Activated CD8-positive, alpha-beta T cell treated with anti-CD3 and anti-CD28 coated beads for 36 hours (primary cell): Measurements from ENCODE around the gene DMBT1. TPM values are rescaled to one million over a fixed set of nuclear protein-coding genes. Genes with fewer than 3 reads are reported as not detected.

ENCODE experiments used
- ATAC-seq: fragments of 200-7000 bp; cut with Tn5 transposase; one replicate; pipeline ENCODE4 v1.10.0; 2021; ENCODE audit warnings: mild to moderate bottlenecking, moderate library complexity
- CTCF ChIA-PET: fragments of 350-600 bp; sonication (Branson Sonifier 250); formaldehyde crosslinking; loops from one replicate; lab custom pipeline; 2021; ENCODE audit warnings: antibody characterized with exemption; lab: Charles Lee
- POLR2A ChIA-PET: fragments of 350-600 bp; sonication (Branson Sonifier 250); formaldehyde crosslinking; loops from one replicate; lab custom pipeline; 2021; ENCODE audit warnings: antibody characterized with exemption; lab: Charles Lee
- DNase-seq: peaks from one replicate; pipeline ENCODE4 v3.0.0-alpha.2; 2020
- H3K27ac Mint-ChIP-seq: one replicate; pipeline ENCODE4 v1.8.0; 2021; ENCODE audit warnings: mild to moderate bottlenecking, mixed read lengths
- H3K27me3 Mint-ChIP-seq: one replicate; pipeline ENCODE4 v1.8.0; 2021; ENCODE audit warnings: mixed read lengths
- H3K36me3 Mint-ChIP-seq: one replicate; pipeline ENCODE4 v1.8.0; 2021; ENCODE audit warnings: low read depth, mixed read lengths
- H3K4me1 Mint-ChIP-seq: one replicate; pipeline ENCODE4 v1.8.0; 2021; ENCODE audit warnings: low read depth, mixed read lengths
- H3K4me3 Mint-ChIP-seq: one replicate; pipeline ENCODE4 v1.8.0; 2021; ENCODE audit warnings: mild to moderate bottlenecking, moderate library complexity, mixed read lengths
- H3K9me3 Mint-ChIP-seq: one replicate; pipeline ENCODE4 v1.8.0; 2021; ENCODE audit warnings: mixed read lengths
- intact Hi-C: fragments of 100-400 bp; cut with micrococcal nuclease; formaldehyde crosslinking; loops from one replicate; pipeline ENCODE4 v1.10.0; 2022
- total RNA-seq, 2 experiments: library from RNA; stranded (reverse); gene quantifications; one replicate each; pipeline ENCODE4 v1.2.3, GENCODE V29; 2021
- TF ChIP-seq, protein P1 (sequence below): fragments of 200-600 bp; IDR thresholded peaks from one replicate; pipeline ENCODE4 v1.8.0; 2022; ENCODE audit warnings: antibody characterized with exemption, mild to moderate bottlenecking

The DMBT1 gene
- total RNA-seq, 2 experiments from 2014 or later = not detected

DNA sequence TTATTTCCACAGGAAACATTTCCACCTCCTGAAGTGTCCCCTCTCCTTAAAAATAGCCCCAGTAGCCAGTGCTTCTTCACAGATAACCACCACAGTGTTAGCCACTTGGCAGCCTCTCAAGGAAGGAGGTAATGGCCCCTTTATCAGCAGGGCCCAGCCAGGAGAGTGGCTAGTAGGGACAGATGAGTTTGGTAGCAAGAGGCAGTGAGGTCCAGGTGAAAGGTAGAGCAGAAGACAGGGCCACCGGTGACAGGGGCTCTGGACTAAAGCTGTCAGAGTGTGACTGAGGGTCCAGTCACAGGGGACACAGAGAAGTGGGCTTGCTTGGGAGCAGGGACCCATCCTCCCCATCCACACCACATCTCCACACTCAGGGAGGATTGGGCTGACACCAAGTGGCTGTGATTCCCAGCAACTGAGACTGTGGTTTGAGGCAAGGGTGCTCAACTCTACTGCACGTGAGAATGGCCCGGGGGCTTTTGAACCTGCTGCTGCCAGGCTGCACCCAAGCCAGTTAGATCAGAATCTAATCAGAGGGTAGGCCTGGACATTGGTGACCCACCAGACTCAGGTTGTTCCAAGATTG lies 86.9 kb downstream of the DMBT1 start:
- H3K27ac Mint-ChIP-seq = no peak overlapping the region
- H3K9me3 Mint-ChIP-seq = no peaks in the 10 kb centered on the region
- no peaks in the 10 kb centered on the region for H3K36me3 Mint-ChIP-seq
- intact Hi-C loops = no loop called here
- peaks cover 11% of the 10 kb centered on the region for H3K27me3 Mint-ChIP-seq
- ChIA-PET CTCF (interaction anchor here (2.5 to 3.1 kb wide), 2 partner anchors 9 to 57 kb away, joined by 11 to 15 read pairs; no protein-coding TSS in a partner anchor), POLR2A (no interaction called here)
- no peak for ATAC-seq
- H3K4me3 Mint-ChIP-seq = no peak overlapping the region
- no peaks in the 10 kb centered on the region for H3K4me1 Mint-ChIP-seq
- TF ChIP-seq, protein P1, sequence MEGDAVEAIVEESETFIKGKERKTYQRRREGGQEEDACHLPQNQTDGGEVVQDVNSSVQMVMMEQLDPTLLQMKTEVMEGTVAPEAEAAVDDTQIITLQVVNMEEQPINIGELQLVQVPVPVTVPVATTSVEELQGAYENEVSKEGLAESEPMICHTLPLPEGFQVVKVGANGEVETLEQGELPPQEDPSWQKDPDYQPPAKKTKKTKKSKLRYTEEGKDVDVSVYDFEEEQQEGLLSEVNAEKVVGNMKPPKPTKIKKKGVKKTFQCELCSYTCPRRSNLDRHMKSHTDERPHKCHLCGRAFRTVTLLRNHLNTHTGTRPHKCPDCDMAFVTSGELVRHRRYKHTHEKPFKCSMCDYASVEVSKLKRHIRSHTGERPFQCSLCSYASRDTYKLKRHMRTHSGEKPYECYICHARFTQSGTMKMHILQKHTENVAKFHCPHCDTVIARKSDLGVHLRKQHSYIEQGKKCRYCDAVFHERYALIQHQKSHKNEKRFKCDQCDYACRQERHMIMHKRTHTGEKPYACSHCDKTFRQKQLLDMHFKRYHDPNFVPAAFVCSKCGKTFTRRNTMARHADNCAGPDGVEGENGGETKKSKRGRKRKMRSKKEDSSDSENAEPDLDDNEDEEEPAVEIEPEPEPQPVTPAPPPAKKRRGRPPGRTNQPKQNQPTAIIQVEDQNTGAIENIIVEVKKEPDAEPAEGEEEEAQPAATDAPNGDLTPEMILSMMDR = no peak
- no peak for DNase-seq

DNA sequence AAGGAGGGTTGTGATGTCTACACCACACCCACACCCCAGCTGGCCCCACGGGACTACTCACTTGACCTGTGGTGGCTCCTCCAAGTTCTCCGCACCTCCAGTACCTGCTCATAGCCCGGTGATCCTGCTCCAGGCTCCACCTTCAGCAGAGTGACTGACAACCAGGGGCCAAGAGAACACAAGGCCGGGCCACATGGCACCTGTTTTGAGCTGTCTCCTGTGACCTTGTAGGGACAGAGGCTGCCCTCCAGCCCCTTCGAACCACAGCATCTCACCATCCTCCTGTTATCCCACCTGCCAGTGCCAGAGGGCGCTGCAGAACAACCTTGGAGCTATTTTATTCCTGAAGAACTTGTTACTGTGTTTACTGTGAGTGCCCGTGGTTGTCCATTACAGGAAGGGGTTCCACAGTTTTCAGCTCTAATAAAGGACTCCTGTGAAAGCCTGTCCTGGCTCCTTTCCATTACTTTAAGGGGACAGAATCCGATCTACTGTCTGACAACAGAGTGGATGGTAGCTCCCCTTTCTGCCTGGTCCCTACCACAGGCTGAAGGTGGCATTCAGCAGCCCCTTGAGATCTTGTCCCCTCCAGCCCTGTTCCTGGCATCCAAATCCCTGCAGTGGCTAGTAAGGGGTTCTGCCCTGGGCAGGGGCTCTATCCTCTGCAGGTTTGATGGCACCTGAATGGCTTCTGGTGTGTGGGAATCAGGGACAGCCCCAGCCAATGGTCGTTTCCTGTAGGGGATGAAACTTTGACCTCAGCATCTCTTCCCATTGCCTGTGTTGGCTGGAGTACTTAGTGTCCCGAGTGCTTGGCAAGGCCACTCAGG lies 88.3 kb downstream of the DMBT1 start:
- ChIA-PET POLR2A (interaction anchor here (0.5 kb wide), 1 partner anchor 196 kb away, joined by 3 read pairs; no protein-coding TSS in a partner anchor), CTCF (interaction anchor here (0.7 to 3.1 kb wide), 14 partner anchors 8 to 133 kb away, joined by 3 to 15 read pairs (median 4); no protein-coding TSS in a partner anchor)
- ATAC-seq = peak; percentile 56
- no peaks in the 10 kb centered on the region for H3K4me1 Mint-ChIP-seq
- no peak overlapping the region for H3K27ac Mint-ChIP-seq
- TF ChIP-seq, protein P1 = peak; percentile 74
- intact Hi-C loops = no loop called here
- DNase-seq = peak; percentile 61
- H3K4me3 Mint-ChIP-seq = no peak overlapping the region
- no peaks in the 10 kb centered on the region for H3K9me3 Mint-ChIP-seq
- no peaks in the 10 kb centered on the region for H3K36me3 Mint-ChIP-seq
- peaks cover 20% of the 10 kb centered on the region for H3K27me3 Mint-ChIP-seq

DNA sequence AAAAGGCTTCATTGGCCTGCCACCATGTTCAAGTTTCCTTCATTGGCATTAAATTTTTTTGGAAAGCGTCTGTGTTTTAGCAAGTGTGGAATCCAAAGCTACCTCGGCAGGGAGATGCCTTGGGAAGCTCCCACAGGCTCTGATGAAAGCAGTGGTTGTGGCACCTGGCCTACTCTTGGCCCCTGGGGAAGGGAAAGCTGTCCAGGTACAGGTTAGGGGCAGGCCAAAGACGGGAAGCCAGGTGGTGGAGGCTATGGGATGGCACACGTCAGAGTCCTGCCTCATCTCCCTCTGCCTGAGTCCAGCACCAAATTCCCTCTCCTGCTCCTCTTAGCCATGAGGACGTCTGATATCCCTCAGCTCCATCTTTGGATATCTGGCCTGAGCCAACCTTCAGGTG lies 89.3 kb downstream of the DMBT1 start:
- H3K27me3 Mint-ChIP-seq = peaks cover 22% of the 10 kb centered on the region
- POLR2A ChIA-PET = no interaction called here

DNA sequence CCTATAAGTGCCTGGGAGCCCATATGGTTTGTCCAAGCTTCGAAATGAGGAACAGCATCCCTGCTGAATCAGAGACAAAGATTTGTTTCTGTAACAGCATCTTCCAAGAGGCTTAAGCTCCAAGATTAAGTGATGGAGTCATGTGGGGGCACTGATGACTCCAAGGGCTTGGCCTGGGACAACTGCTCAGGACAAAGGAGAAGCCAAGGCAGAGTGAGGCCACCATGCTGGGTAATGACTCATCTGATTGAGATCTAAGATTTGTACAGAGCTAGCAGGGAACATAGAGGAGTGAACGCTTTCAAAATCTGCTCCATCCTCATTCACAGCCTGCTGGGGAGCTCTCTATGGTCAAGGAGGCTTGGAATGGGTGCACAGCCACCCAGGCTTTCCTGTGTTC lies 89.8 kb downstream of the DMBT1 start:
- H3K27ac Mint-ChIP-seq = no peak overlapping the region
- H3K27me3 Mint-ChIP-seq = peaks cover 22% of the 10 kb centered on the region
- ChIA-PET POLR2A (no interaction called here), CTCF (interaction anchor here (2.0 to 3.1 kb wide), 3 partner anchors 46 to 84 kb away, joined by 8 to 15 read pairs (median 14); no protein-coding TSS in a partner anchor)
- H3K36me3 Mint-ChIP-seq = no peaks in the 10 kb centered on the region
- ATAC-seq (no peak), DNase-seq (no peak)
- TF ChIP-seq, protein P1 = no peak
- no peaks in the 10 kb centered on the region for H3K4me1 Mint-ChIP-seq
- intact Hi-C loops = no loop called here
- H3K9me3 Mint-ChIP-seq = no peaks in the 10 kb centered on the region
- H3K4me3 Mint-ChIP-seq = no peak overlapping the region

More for the DNA sequence above, 89.3 kb downstream of the DMBT1 start:
- intact Hi-C loops = no loop called here
- Mint-ChIP-seq H3K9me3 (no peaks in the 10 kb centered on the region), H3K27ac (no peak overlapping the region), H3K4me3 (no peak overlapping the region), H3K4me1 (no peaks in the 10 kb centered on the region), H3K36me3 (no peaks in the 10 kb centered on the region)
- no peak for ATAC-seq
- DNase-seq = no peak
- TF ChIP-seq, protein P1 = no peak
- CTCF ChIA-PET = interaction anchor here (1.2 to 3.1 kb wide), 7 partner anchors 12 to 134 kb away, joined by 3 to 15 read pairs (median 8); no protein-coding TSS in a partner anchor
